ENCODE measurements around the gene RCBTB2. TPM values are rescaled to one million over a fixed set of nuclear protein-coding genes. Genes with fewer than 3 reads are reported as not detected.

Gene RCBTB2
- polyA plus RNA-seq, 3 donors, result 55.5 to 100 (median 64.4) TPM

DNA sequence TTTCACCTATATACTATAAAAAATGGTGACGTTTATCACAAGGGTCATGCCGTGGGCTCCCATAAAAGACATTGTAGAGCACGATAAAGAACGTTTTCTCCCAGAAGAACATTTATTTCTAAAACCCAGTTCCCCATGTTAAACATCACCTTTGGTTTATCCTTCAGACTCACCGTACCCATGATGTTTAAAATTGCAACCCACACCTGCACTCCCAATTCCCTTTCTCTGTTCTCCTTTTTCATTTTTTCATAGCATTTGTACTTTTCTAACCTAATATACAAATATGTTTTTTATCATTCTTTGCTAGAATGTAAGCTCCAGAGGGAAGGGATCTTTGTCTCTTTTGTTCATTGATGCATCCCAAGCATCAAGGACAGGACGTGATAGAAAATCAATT lies 2.0 kb downstream of the RCBTB2 start:
- WGBS (ENCODE audit: insufficient coverage), result 91% methylated on average over 5 of the region's 6 CpGs
- Mint-ChIP-seq H3K27ac (peak overlapping the region in 2 of 7 donors; percentile 97 to 98), H3K4me3 (peak overlapping the region in 1 of 2 donors; percentile 94), H3K9me3 (peaks cover 0 to 4% (median 2%) of the 10 kb centered on the region in 7 donors), H3K4me1 (peaks cover 62% of the 10 kb centered on the region), H3K36me3 (peaks cover 22 to 27% of the 10 kb centered on the region in 2 donors), H3K27me3 (ENCODE audit: low read depth in 3 of 3) (no peaks in the 10 kb centered on the region)
- Histone ChIP-seq H3K79me2 (ENCODE audit: insufficient read depth, low read length) (peaks cover 71% of the 10 kb centered on the region), H3K9ac (ENCODE audit: insufficient read depth, low read length, poor library complexity, severe bottlenecking) (no peak overlapping the region), H2AFZ (ENCODE audit: insufficient read depth, low read depth, low read length, poor library complexity, severe bottlenecking) (no peak overlapping the region), H3K27me3 (ENCODE audit: control insufficient read depth in 2 of 2, insufficient read depth in 2 of 2, low read length in 2 of 2) (no peaks in the 10 kb centered on the region), H3K4me3 (replicated peaks in 1 of 3; ENCODE audit: low read depth in 2 of 3, low read length in 3 of 3) (peak overlapping the region in 1 of 3 experiments; percentile 88), H3K4me1 (ENCODE audit: control insufficient read depth in 1 of 2, insufficient read depth in 2 of 2, low read length in 2 of 2) (peaks cover 56 to 75% of the 10 kb centered on the region in 2 donors), H3K9me3 (replicated peaks in 1 of 2; ENCODE audit: control insufficient read depth in 1 of 2, insufficient read depth in 1 of 2, low read length in 2 of 2) (no peaks in the 10 kb centered on the region), H4K20me1 (ENCODE audit: insufficient read depth, low read length) (no peaks in the 10 kb centered on the region), H3K27ac (ENCODE audit: low read depth in 1 of 2, low read length in 2 of 2) (no peak overlapping the region), H3K36me3 (replicated peaks in 1 of 2; ENCODE audit: control insufficient read depth in 1 of 2, insufficient read depth in 2 of 2, low read length in 2 of 2) (no peaks in the 10 kb centered on the region), H3K4me2 (replicated peaks; ENCODE audit: extremely low read depth, low read length, poor library complexity, severe bottlenecking) (peak overlapping the region; percentile 81)
- TF ChIP-seq, protein P1, sequence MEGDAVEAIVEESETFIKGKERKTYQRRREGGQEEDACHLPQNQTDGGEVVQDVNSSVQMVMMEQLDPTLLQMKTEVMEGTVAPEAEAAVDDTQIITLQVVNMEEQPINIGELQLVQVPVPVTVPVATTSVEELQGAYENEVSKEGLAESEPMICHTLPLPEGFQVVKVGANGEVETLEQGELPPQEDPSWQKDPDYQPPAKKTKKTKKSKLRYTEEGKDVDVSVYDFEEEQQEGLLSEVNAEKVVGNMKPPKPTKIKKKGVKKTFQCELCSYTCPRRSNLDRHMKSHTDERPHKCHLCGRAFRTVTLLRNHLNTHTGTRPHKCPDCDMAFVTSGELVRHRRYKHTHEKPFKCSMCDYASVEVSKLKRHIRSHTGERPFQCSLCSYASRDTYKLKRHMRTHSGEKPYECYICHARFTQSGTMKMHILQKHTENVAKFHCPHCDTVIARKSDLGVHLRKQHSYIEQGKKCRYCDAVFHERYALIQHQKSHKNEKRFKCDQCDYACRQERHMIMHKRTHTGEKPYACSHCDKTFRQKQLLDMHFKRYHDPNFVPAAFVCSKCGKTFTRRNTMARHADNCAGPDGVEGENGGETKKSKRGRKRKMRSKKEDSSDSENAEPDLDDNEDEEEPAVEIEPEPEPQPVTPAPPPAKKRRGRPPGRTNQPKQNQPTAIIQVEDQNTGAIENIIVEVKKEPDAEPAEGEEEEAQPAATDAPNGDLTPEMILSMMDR (IDR thresholded peaks at IDR 0.05), result no peak
- no peak for DNase-seq
- intact Hi-C loops (cut with micrococcal nuclease), result loop anchor here (5.0 to 10.0 kb wide), 2 partner anchors 46 to 206 kb away; no protein-coding TSS in a partner anchor

DNA sequence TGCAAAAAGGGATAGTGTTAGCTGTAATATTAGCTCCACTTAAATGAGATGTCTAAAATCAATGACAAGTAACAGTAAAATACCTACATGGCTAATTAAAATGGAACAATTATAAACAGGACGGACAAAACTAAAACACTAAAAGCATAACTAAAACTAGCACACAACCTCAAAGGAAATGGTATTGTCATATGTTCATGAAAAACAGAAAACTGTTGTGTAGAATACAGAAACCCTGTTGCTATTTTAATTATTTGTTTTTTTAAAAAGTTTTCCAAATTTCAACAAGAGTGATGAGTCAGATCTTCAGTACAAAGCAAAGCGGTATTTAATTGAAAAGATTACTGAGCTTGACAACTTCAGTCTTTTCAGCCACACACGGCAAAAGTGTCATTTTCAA lies 4.2 kb downstream of the RCBTB2 start:
- no peak overlapping the region for H3K27ac Mint-ChIP-seq
- Histone ChIP-seq H3K27ac (ENCODE audit: low read depth in 1 of 2, low read length in 2 of 2) (no peak overlapping the region), H3K27me3 (ENCODE audit: control insufficient read depth in 2 of 2, insufficient read depth in 2 of 2, low read length in 2 of 2) (no peaks in the 10 kb centered on the region), H3K4me2 (replicated peaks; ENCODE audit: extremely low read depth, low read length, poor library complexity, severe bottlenecking) (no peak overlapping the region), H3K4me1 (ENCODE audit: control insufficient read depth in 1 of 2, insufficient read depth in 2 of 2, low read length in 2 of 2) (peaks cover 34 to 54% of the 10 kb centered on the region in 2 donors), H3K4me3 (replicated peaks in 1 of 3; ENCODE audit: low read depth in 2 of 3, low read length in 3 of 3) (no peak overlapping the region), H2AFZ (ENCODE audit: insufficient read depth, low read depth, low read length, poor library complexity, severe bottlenecking) (no peak overlapping the region), H4K20me1 (ENCODE audit: insufficient read depth, low read length) (no peaks in the 10 kb centered on the region), H3K36me3 (replicated peaks in 1 of 2; ENCODE audit: control insufficient read depth in 1 of 2, insufficient read depth in 2 of 2, low read length in 2 of 2) (no peaks in the 10 kb centered on the region), H3K9me3 (replicated peaks in 1 of 2; ENCODE audit: control insufficient read depth in 1 of 2, insufficient read depth in 1 of 2, low read length in 2 of 2) (no peaks in the 10 kb centered on the region), H3K9ac (ENCODE audit: insufficient read depth, low read length, poor library complexity, severe bottlenecking) (no peak overlapping the region), H3K79me2 (ENCODE audit: insufficient read depth, low read length) (peaks cover 84% of the 10 kb centered on the region)
- no peak overlapping the region for H3K4me3 Mint-ChIP-seq
- TF ChIP-seq, protein P1 (IDR thresholded peaks at IDR 0.05), result no peak
- H3K9me3 Mint-ChIP-seq, result no peaks in the 10 kb centered on the region
- H3K27me3 Mint-ChIP-seq (ENCODE audit: low read depth in 3 of 3), result no peaks in the 10 kb centered on the region
- no peak for DNase-seq
- H3K36me3 Mint-ChIP-seq, result peaks cover 21 to 23% of the 10 kb centered on the region in 2 donors
- H3K4me1 Mint-ChIP-seq, result peaks cover 49% of the 10 kb centered on the region
- WGBS (ENCODE audit: insufficient coverage), result no CpG with 5 or more reads among the region's 3 CpGs
- intact Hi-C loops (cut with micrococcal nuclease), result no loop called here
